CD14-positive monocyte (primary cell): ENCODE measurements around the gene CAPS. TPM values are rescaled to one million over a fixed set of nuclear protein-coding genes. Genes with fewer than 3 reads are reported as not detected.

Experiments
- DNase-seq, 3 donors: peaks; one replicate each; pipeline ENCODE4 v3.0.0-alpha.2; 2011 to 2022
- H2AFZ ChIP-seq: 2 replicates; pipeline ENCODE4 v1.6.0; 2012; ENCODE audit warnings: mild to moderate bottlenecking, low read depth, low read length, inconsistent platforms; ENCODE audit not compliant: insufficient read depth, poor library complexity, severe bottlenecking
- H3K27ac ChIP-seq, 2 donors: 1 replicate in 1 of 2; 2 replicates in 1 of 2; pipeline ENCODE4 v1.5.1; 2012 to 2013; ENCODE audit warnings: low read length in 2 of 2, control low read depth in 1 of 2, inconsistent platforms in 1 of 2, low read depth in 1 of 2, mild to moderate bottlenecking in 1 of 2
- H3K27me3 ChIP-seq, 2 donors: one replicate each; pipeline versions ENCODE4 v1.6.0 to v1.6.1; 2011 to 2013; ENCODE audit warnings: low read length in 2 of 2; ENCODE audit not compliant: control insufficient read depth in 2 of 2, insufficient read depth in 2 of 2
- H3K36me3 ChIP-seq, 2 donors: replicated peaks in 1 of 2; 1 replicate in 1 of 2; 2 replicates in 1 of 2; pipeline versions ENCODE4 v1.5.1 to v1.6.1; 2012 to 2013; ENCODE audit warnings: low read length in 2 of 2, control low read depth in 1 of 2, inconsistent platforms in 1 of 2, mild to moderate bottlenecking in 1 of 2; ENCODE audit not compliant: insufficient read depth in 2 of 2, control insufficient read depth in 1 of 2
- H3K4me1 ChIP-seq, 2 donors: 1 replicate in 1 of 2; 2 replicates in 1 of 2; pipeline versions ENCODE4 v1.5.1 to v1.6.1; 2012 to 2013; ENCODE audit warnings: low read length in 2 of 2, control low read depth in 1 of 2, inconsistent platforms in 1 of 2, mild to moderate bottlenecking in 1 of 2, moderate library complexity in 1 of 2; ENCODE audit not compliant: insufficient read depth in 2 of 2, control insufficient read depth in 1 of 2
- H3K4me2 ChIP-seq: replicated peaks from 2 replicates; pipeline ENCODE3; 2012; ENCODE audit warnings: low read length, moderate library complexity, mild to moderate bottlenecking; ENCODE audit not compliant: poor library complexity, severe bottlenecking; ENCODE audit errors: extremely low read depth
- H3K4me3 ChIP-seq, 3 experiments: fragments of 200-600 bp in 1 of 3; sonication (generic) in 1 of 3; replicated peaks in 1 of 3; 1 replicate in 2 of 3; 2 replicates in 1 of 3; pipeline ENCODE4 v1.5.1; 2011 to 2013; ENCODE audit warnings: low read length in 3 of 3, mild to moderate bottlenecking in 3 of 3, control low read depth in 2 of 3, low read depth in 2 of 3, inconsistent platforms in 1 of 3, moderate library complexity in 1 of 3
- H3K79me2 ChIP-seq: 2 replicates; pipeline ENCODE4 v1.6.0; 2012; ENCODE audit warnings: mild to moderate bottlenecking, control low read depth, inconsistent platforms, low read length, moderate library complexity; ENCODE audit not compliant: insufficient read depth
- H3K9ac ChIP-seq: 2 replicates; pipeline ENCODE4 v1.6.0; 2017; ENCODE audit warnings: low read length, mild to moderate bottlenecking; ENCODE audit not compliant: insufficient read depth, poor library complexity, severe bottlenecking
- H3K9me3 ChIP-seq, 2 donors: replicated peaks in 1 of 2; 1 replicate in 1 of 2; 2 replicates in 1 of 2; pipeline versions ENCODE4 v1.5.1 to v1.6.1; 2012 to 2013; ENCODE audit warnings: low read length in 2 of 2, control low read depth in 1 of 2; ENCODE audit not compliant: control insufficient read depth in 1 of 2, insufficient read depth in 1 of 2
- H4K20me1 ChIP-seq: 2 replicates; pipeline ENCODE4 v1.6.0; 2012; ENCODE audit warnings: mild to moderate bottlenecking, low read length, control low read depth, moderate library complexity; ENCODE audit not compliant: insufficient read depth
- H3K27ac Mint-ChIP-seq, 7 donors: one replicate each; pipeline ENCODE4 v1.8.0; 2020; ENCODE audit warnings: mild to moderate bottlenecking in 7 of 7, mixed read lengths in 7 of 7, moderate library complexity in 6 of 7, inconsistent platforms in 2 of 7
- H3K27me3 Mint-ChIP-seq, 3 donors: one replicate each; pipeline ENCODE4 v1.8.0; 2021 to 2022; ENCODE audit warnings: low read depth in 3 of 3, mild to moderate bottlenecking in 3 of 3, mixed read lengths in 3 of 3, moderate library complexity in 3 of 3, inconsistent platforms in 1 of 3
- H3K36me3 Mint-ChIP-seq, 2 donors: one replicate each; pipeline ENCODE4 v1.8.0; 2020; ENCODE audit warnings: mixed read lengths in 2 of 2, inconsistent platforms in 1 of 2, mild to moderate bottlenecking in 1 of 2
- H3K4me1 Mint-ChIP-seq: one replicate; pipeline ENCODE4 v1.8.0; 2020; ENCODE audit warnings: mild to moderate bottlenecking, mixed read lengths
- H3K4me3 Mint-ChIP-seq, 2 donors: one replicate each; pipeline ENCODE4 v1.8.0; 2020; ENCODE audit warnings: mild to moderate bottlenecking in 2 of 2, mixed read lengths in 2 of 2, moderate library complexity in 1 of 2
- H3K9me3 Mint-ChIP-seq, 7 donors: one replicate each; pipeline ENCODE4 v1.8.0; 2020 to 2022; ENCODE audit warnings: mixed read lengths in 7 of 7, mild to moderate bottlenecking in 6 of 7, moderate library complexity in 6 of 7, inconsistent platforms in 2 of 7
- CTCF ChIP-seq: fragments of 200-600 bp; IDR thresholded peaks from one replicate; pipeline ENCODE4 v1.8.0; 2022; ENCODE audit warnings: antibody characterized with exemption, mild to moderate bottlenecking
- WGBS: methylation state at CpG from one replicate; pipeline ENCODE4 v1.1.5; 2013; ENCODE audit warnings: missing lambda C conversion rate; ENCODE audit not compliant: insufficient coverage; 5-methylcytosine and 5-hydroxymethylcytosine counted together
- intact Hi-C, 2 donors: fragments of 100-400 bp; cut with micrococcal nuclease; formaldehyde crosslinking; loops; one replicate each; pipeline versions ENCODE4 v1.15.0 to v1.15.1; 2023
- polyA plus RNA-seq, 3 donors: library from polyadenylated mRNA; depleted of rRNA in 1 of 3; unstranded in 2 of 3; stranded (reverse) in 1 of 3; fragments of 300-500 nt in 2 of 3; fragments of >200 nt in 1 of 3; fragmentation: Illumina TruSeq in 2 of 3; gene quantifications; 1 replicate in 2 of 3; 2 replicates in 1 of 3; pipeline ENCODE4 v1.2.3, GENCODE V29; 2012 to 2021

The CAPS gene
- polyA plus RNA-seq, 3 donors: 0.34 to 34.8 (median 0.72) TPM

- Histone ChIP-seq H3K4me3 (no peak overlapping the region), H2AFZ (no peak overlapping the region), H3K27ac (no peak overlapping the region), H3K27me3 (no peaks in the 10 kb centered on the region), H3K36me3 (peaks cover 13 to 21% of the 10 kb centered on the region in 2 donors), H3K4me1 (peaks cover 19 to 22% of the 10 kb centered on the region in 2 donors), H4K20me1 (no peaks in the 10 kb centered on the region), H3K79me2 (peaks cover 19% of the 10 kb centered on the region), H3K9me3 (no peaks in the 10 kb centered on the region), H3K4me2 (no peak overlapping the region), H3K9ac (no peak overlapping the region)
- intact Hi-C loops: loop anchor here (5.0 to 10.0 kb wide), 5 partner anchors 68 to 518 kb away; partner anchors contain the start of genes RANBP3 (in 2 of the 2), HSD11B1L (in 1 of the 2), KHSRP (in 1 of the 2) and MICOS13 (in 1 of the 2)
- no peak overlapping the region for H3K4me3 Mint-ChIP-seq
- DNase-seq: no peak
- peaks cover 14% of the 10 kb centered on the region for H3K4me1 Mint-ChIP-seq
- peaks cover 0 to 3% (median 0%) of the 10 kb centered on the region in 7 donors for H3K9me3 Mint-ChIP-seq
- peaks cover 14 to 26% of the 10 kb centered on the region in 2 donors for H3K36me3 Mint-ChIP-seq
- H3K27me3 Mint-ChIP-seq: no peaks in the 10 kb centered on the region
- peak overlapping the region in 1 of 7 donors; percentile 32 for H3K27ac Mint-ChIP-seq
- TF ChIP-seq CTCF: no peak
- no CpG with 5 or more reads among the region's 5 CpGs for WGBS
Observed at GRCh38 chr19:5907241-5907640, 6.8 kb upstream of the CAPS start.

GRCh38 chr19:5908773-5909442 lies 5.1 kb upstream of the CAPS start:
- H3K27ac Mint-ChIP-seq: peak overlapping the region in 2 of 7 donors; percentile 63 to 76
- no peak overlapping the region for H3K9ac ChIP-seq
- 91% methylated on average over 14 of the region's 14 CpGs for WGBS

More at GRCh38 chr19:5908773-5909442, 5.1 kb upstream of the CAPS start:
- Mint-ChIP-seq H3K4me1 (peaks cover 4% of the 10 kb centered on the region), H3K27me3 (no peaks in the 10 kb centered on the region), H3K36me3 (peaks cover 16 to 32% of the 10 kb centered on the region in 2 donors), H3K9me3 (no peaks in the 10 kb centered on the region), H3K4me3 (no peak overlapping the region)
- Histone ChIP-seq H3K4me2 (no peak overlapping the region), H2AFZ (no peak overlapping the region), H3K27me3 (no peaks in the 10 kb centered on the region), H3K79me2 (peaks cover 5% of the 10 kb centered on the region), H3K36me3 (peaks cover 13 to 21% of the 10 kb centered on the region in 2 donors), H3K4me3 (no peak overlapping the region), H3K9me3 (no peaks in the 10 kb centered on the region), H3K4me1 (peaks cover 9 to 11% of the 10 kb centered on the region in 2 donors), H4K20me1 (no peaks in the 10 kb centered on the region), H3K27ac (no peak overlapping the region)
- intact Hi-C loops: loop anchor here (5.0 to 10.0 kb wide), 5 partner anchors 66 to 516 kb away; partner anchors contain the start of genes RANBP3 (in 2 of the 2), HSD11B1L (in 1 of the 2), KHSRP (in 1 of the 2) and MICOS13 (in 1 of the 2)
- no peak for DNase-seq
- TF ChIP-seq CTCF: no peak
